Glutamatergic neuron (in vitro differentiated cells): ENCODE measurements around the gene RDH14. TPM values are rescaled to one million over a fixed set of nuclear protein-coding genes. Genes with fewer than 3 reads are reported as not detected.

Experiments used
- DNase-seq: peaks from one replicate; pipeline ENCODE4 v3.0.0; 2022
- H3K27ac Mint-ChIP-seq: one replicate; pipeline ENCODE4 v1.8.0; 2020; ENCODE audit warnings: mild to moderate bottlenecking, mixed read lengths, inconsistent platforms; ENCODE audit not compliant: unreplicated experiment
- H3K27me3 Mint-ChIP-seq: one replicate; pipeline ENCODE4 v1.8.0; 2020; ENCODE audit warnings: mild to moderate bottlenecking, moderate library complexity, mixed read lengths, inconsistent platforms; ENCODE audit not compliant: unreplicated experiment
- H3K36me3 Mint-ChIP-seq: one replicate; pipeline ENCODE4 v1.8.0; 2020; ENCODE audit warnings: mild to moderate bottlenecking, mixed read lengths, inconsistent platforms; ENCODE audit not compliant: unreplicated experiment
- H3K4me1 Mint-ChIP-seq: one replicate; pipeline ENCODE4 v1.8.0; 2020; ENCODE audit warnings: mild to moderate bottlenecking, low read depth, mixed read lengths, inconsistent platforms; ENCODE audit not compliant: unreplicated experiment
- H3K4me3 Mint-ChIP-seq: one replicate; pipeline ENCODE4 v1.8.0; 2020; ENCODE audit warnings: mild to moderate bottlenecking, mixed read lengths, inconsistent platforms; ENCODE audit not compliant: unreplicated experiment
- H3K9me3 Mint-ChIP-seq: one replicate; pipeline ENCODE4 v1.8.0; 2020; ENCODE audit warnings: mild to moderate bottlenecking, moderate library complexity, mixed read lengths, inconsistent platforms; ENCODE audit not compliant: unreplicated experiment
- CTCF ChIP-seq: fragments of 200-600 bp; sonication (generic); IDR thresholded peaks from one replicate; pipeline ENCODE4 v1.5.0; 2021; ENCODE audit not compliant: partially characterized antibody, unreplicated experiment
- total RNA-seq: library from RNA; stranded (reverse); fragmentation: NEBNext Ultra II Directional; extraction: Animal tissue kit (Norgen Biotek cat#: 25700); gene quantifications from one replicate; pipeline ENCODE4 v1.2.1, GENCODE V29; 2021; ENCODE audit not compliant: unreplicated experiment

Gene RDH14
- total RNA-seq, 1 donor from 2014 or later, result 9.1 TPM

- Mint-ChIP-seq H3K36me3 (no peaks in the 10 kb centered on the region), H3K27ac (no peak overlapping the region), H3K4me3 (no peak overlapping the region), H3K9me3 (no peaks in the 10 kb centered on the region), H3K27me3 (no peaks in the 10 kb centered on the region), H3K4me1 (no peaks in the 10 kb centered on the region)
- no peak for TF ChIP-seq CTCF
- DNase-seq, result no peak
Measured at GRCh38 chr2:18505703-18506341, 54.6 kb downstream of the RDH14 start.

Other genes starting within 250 kb of the RDH14 start
- not detected for gene NT5C1B, start 28.9 kb upstream of the RDH14 start, total RNA-seq